Pancreas (tissue), 10 donors: ENCODE data around the gene EXOC1. TPM values are rescaled to one million over a fixed set of nuclear protein-coding genes. Genes with fewer than 3 reads are reported as not detected.
"Not testable (repeated sequence)": the region's sequence is repeated elsewhere in the genome, so short reads cannot be mapped to it uniquely, and the experiment has no call there.

Experiments used
- ATAC-seq, 4 donors: fragments of 200-7000 bp; cut with Tn5 transposase; one replicate each; pipeline versions ENCODE4 v1.8.0 to v1.9.1; 2020; ENCODE audit warnings: mild to moderate bottlenecking in 4 of 4, moderate library complexity in 4 of 4
- DNase-seq, 6 donors: peaks; one replicate each; pipeline ENCODE4 v3.0.0-alpha.2; 2020
- FAIRE-seq: peaks from 2 replicates; lab custom pipeline; 2012; peaks lifted over from hg19 to GRCh38; lab: Jason Lieb, UNC
- H3K27ac ChIP-seq, 4 donors: fragments of 200-600 bp; sonication (generic); 1 replicate in 3 of 4; 2 replicates in 1 of 4; pipeline versions ENCODE4 v1.5.0 to v1.8.0; 2020
- H3K27me3 ChIP-seq, 4 donors: fragments of 200-600 bp; one replicate each; pipeline ENCODE4 v1.8.0; 2021
- H3K36me3 ChIP-seq, 3 donors: fragments of 200-600 bp; sonication (generic) in 1 of 3; one replicate each; pipeline versions ENCODE4 v1.5.0 to v1.8.0; 2020 to 2021
- H3K4me1 ChIP-seq, 3 donors: fragments of 200-600 bp; one replicate each; pipeline ENCODE4 v1.8.0; 2021
- H3K4me3 ChIP-seq, 4 donors: fragments of 200-600 bp; sonication (generic) in 2 of 4; one replicate each; pipeline versions ENCODE4 v1.5.0 to v1.8.0; 2020 to 2021
- H3K9me3 ChIP-seq, 4 donors: fragments of 200-600 bp; one replicate each; pipeline ENCODE4 v1.8.0; 2021
- WGBS, 2 donors: extraction: QIAGEN DNeasy Blood & Tissue Kit; methylation state at CpG; one replicate each; pipeline ENCODE4 v1.1.7; 2013; 5-methylcytosine and 5-hydroxymethylcytosine counted together
- intact Hi-C, 3 donors: fragments of 100-400 bp; cut with DNase I; formaldehyde crosslinking; loops; one replicate each; pipeline versions ENCODE4 v1.11.1 to v1.14.2; 2022
- polyA plus RNA-seq, 2 donors: library from polyadenylated mRNA; stranded (reverse); fragments of 200-250 nt; gene quantifications; one replicate each; pipeline ENCODE4 v1.2.3, GENCODE V29; 2013
- total RNA-seq, 6 donors: library from RNA; stranded (reverse); fragmentation: NEBNext Ultra II Directional in 4 of 6; extraction: Animal tissue kit (Norgen Biotek cat#: 25700) in 4 of 6; gene quantifications; one replicate each; pipeline versions ENCODE4 v1.2.1 to v1.2.4, GENCODE V29; 2021 to 2023
- TF ChIP-seq, protein P1 (sequence below), 4 donors: fragments of 200-600 bp; sonication (generic) in 3 of 4; IDR thresholded peaks; one replicate each; pipeline versions ENCODE4 v1.5.0 to v1.8.0; 2021; ENCODE audit warnings: antibody characterized with exemption in 4 of 4
- donor health status: healthy with polysubstance abuse.
- donor health status: DM: no; HTN: no; CAD: no; lungs with moderate emphysema.
- donor health status: DM: no; HTN: no; CAD: no.
- donor health status: control.
- donor health status: control.
- donor health status: Bipolar disorder and iron deficiency.
- donor health status: DM: yes; HTN: yes; CAD: no.
- donor health status: DM: no; HTN: no; CAD: no.
- donor health status: DM: no; HTN: no; CAD: no.
- donor health status: DM: yes; HTN: yes; CAD: no.

The EXOC1 gene
- total and polyA plus RNA-seq, 8 donors = 8.2 to 21.7 (median 11.0) TPM

DNA sequence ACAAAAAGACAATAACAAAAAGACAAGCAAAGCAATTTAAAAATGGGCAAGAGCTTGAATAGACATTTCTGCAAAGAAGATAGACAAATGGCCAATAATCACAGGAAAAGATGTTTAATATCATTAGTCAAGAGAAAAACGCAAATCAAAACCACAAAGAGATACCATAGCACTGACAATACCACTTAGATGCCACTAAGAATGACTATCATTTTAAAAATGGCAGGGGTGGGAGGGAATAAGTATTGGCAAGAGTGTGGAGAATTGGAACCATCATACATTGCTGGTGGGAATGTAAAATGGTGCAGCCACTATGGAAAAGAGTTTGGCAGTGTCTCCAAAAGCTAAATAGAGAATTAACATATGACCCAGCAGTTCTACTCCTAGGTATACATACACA lies 15.1 kb upstream of the EXOC1 start:
- ATAC-seq (no peak), FAIRE-seq (no peak), DNase-seq (no peak)
- TF ChIP-seq, protein P1, sequence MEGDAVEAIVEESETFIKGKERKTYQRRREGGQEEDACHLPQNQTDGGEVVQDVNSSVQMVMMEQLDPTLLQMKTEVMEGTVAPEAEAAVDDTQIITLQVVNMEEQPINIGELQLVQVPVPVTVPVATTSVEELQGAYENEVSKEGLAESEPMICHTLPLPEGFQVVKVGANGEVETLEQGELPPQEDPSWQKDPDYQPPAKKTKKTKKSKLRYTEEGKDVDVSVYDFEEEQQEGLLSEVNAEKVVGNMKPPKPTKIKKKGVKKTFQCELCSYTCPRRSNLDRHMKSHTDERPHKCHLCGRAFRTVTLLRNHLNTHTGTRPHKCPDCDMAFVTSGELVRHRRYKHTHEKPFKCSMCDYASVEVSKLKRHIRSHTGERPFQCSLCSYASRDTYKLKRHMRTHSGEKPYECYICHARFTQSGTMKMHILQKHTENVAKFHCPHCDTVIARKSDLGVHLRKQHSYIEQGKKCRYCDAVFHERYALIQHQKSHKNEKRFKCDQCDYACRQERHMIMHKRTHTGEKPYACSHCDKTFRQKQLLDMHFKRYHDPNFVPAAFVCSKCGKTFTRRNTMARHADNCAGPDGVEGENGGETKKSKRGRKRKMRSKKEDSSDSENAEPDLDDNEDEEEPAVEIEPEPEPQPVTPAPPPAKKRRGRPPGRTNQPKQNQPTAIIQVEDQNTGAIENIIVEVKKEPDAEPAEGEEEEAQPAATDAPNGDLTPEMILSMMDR (IDR thresholded peaks at IDR 0.05) = no peak
- H3K4me1 ChIP-seq = no peaks in the 10 kb centered on the region
- H3K4me3 ChIP-seq = no peak overlapping the region
- WGBS, 2 donors = 39 to 43% methylated on average over 1 of the region's 1 CpG
- no peaks in the 10 kb centered on the region for H3K9me3 ChIP-seq
- intact Hi-C loops = no loop called here
- no peak overlapping the region for H3K27ac ChIP-seq
- H3K27me3 ChIP-seq = peaks cover 0 to 20% (median 5%) of the 10 kb centered on the region in 4 donors
- no peaks in the 10 kb centered on the region for H3K36me3 ChIP-seq

DNA sequence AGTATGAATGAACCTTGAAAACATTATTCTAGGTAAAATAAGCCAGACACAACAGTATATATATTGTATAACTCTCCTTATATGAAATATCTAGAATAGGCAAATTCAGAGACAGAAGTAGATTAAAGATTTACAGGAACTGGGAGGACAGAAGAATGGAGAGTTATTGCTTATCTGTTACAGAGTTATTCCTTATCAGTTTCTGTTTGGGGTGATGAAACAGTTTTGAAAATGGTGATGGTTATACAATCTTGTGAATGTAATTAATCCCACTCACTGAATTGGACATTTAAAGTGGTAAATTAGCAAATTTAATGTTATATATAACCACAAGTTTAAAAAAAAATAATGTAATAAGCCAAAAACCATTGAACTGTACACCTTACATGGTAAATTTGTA lies 14.5 kb upstream of the EXOC1 start:
- intact Hi-C loops = no loop called here
- FAIRE-seq = no peak
- TF ChIP-seq, protein P1 (IDR thresholded peaks at IDR 0.05) = no peak

DNA sequence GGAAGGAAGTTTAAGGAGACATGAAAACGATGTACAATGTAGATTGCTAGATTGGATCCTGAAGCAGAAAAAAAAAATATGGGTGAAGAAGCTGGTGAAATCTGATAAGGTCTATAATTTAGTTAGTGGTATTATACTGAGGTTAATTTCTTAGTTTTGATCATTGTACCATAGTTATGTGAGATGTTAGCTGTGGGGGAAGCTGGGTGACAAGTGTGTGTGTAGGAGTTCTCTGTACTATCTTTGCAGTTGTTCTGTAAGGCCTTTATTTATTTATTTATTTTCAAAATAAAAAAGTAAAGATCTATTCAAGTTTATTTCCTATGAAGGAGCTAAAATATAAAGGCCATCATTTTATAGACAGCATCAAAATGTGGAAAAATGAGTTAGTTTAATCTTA lies 12.5 kb upstream of the EXOC1 start:
- peaks cover 0 to 18% (median 5%) of the 10 kb centered on the region in 4 donors for H3K27me3 ChIP-seq
- no peak for ATAC-seq
- no peaks in the 10 kb centered on the region for H3K4me1 ChIP-seq
- FAIRE-seq = no peak
- no peaks in the 10 kb centered on the region for H3K36me3 ChIP-seq
- DNase-seq = no peak
- TF ChIP-seq, protein P1 (IDR thresholded peaks at IDR 0.05) = no peak
- H3K9me3 ChIP-seq = no peaks in the 10 kb centered on the region
- intact Hi-C loops = no loop called here
- H3K4me3 ChIP-seq = no peak overlapping the region
- WGBS, 2 donors = 59 to 72% methylated on average over 1 of the region's 1 CpG
- no peak overlapping the region for H3K27ac ChIP-seq

More for the DNA sequence above, 14.5 kb upstream of the EXOC1 start:
- Histone ChIP-seq H3K27me3 (peaks cover 0 to 20% (median 5%) of the 10 kb centered on the region in 4 donors), H3K36me3 (no peaks in the 10 kb centered on the region), H3K4me1 (no peaks in the 10 kb centered on the region), H3K9me3 (no peaks in the 10 kb centered on the region), H3K27ac (no peak overlapping the region), H3K4me3 (no peak overlapping the region)
- ATAC-seq (no peak), DNase-seq (no peak)

GRCh38 chr4:55841373-55842239 lies 11.8 kb upstream of the EXOC1 start:
- H3K27ac ChIP-seq, DNase-seq, ATAC-seq, H3K9me3 ChIP-seq, H3K36me3 ChIP-seq, H3K4me1 ChIP-seq, H3K4me3 ChIP-seq, intact Hi-C loops, FAIRE-seq: not testable (repeated sequence)
- 62 to 77% methylated on average over 18 to 21 of the region's 22 CpGs for WGBS, 2 donors
- H3K27me3 ChIP-seq = peaks cover 0 to 12% (median 5%) of the 10 kb centered on the region in 4 donors

DNA sequence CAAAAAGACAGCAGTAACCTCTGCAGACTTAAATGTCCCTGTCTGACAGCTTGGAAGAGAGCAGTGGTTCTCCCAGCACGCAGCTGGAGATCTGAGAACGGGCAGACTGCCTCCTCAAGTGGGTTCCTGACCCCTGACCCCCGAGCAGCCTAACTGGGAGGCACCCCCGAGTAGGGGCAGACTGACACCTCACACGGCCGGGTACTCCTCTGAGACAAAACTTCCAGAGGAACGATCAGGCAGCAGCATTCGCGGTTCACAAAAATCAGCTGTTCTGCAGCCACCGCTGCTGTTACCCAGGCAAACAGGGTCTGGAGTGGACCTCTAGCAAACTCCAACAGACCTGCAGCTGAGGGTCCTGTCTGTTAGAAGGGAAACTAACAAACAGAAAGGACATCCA lies 11.1 kb upstream of the EXOC1 start:
- H3K27ac ChIP-seq, H3K9me3 ChIP-seq, H3K4me1 ChIP-seq, intact Hi-C loops, H3K4me3 ChIP-seq, ATAC-seq, H3K27me3 ChIP-seq, DNase-seq, H3K36me3 ChIP-seq, FAIRE-seq: not testable (repeated sequence)
- WGBS, 2 donors = 51 to 66% methylated on average over 7 to 10 of the region's 10 CpGs

- Histone ChIP-seq H3K27me3 (peaks cover 0 to 7% (median 0%) of the 10 kb centered on the region in 4 donors), H3K4me1 (peaks cover 0 to 6% (median 3%) of the 10 kb centered on the region in 3 donors), H3K36me3 (no peaks in the 10 kb centered on the region), H3K9me3 (no peaks in the 10 kb centered on the region), H3K27ac (no peak overlapping the region), H3K4me3 (no peak overlapping the region)
- no peak for DNase-seq
- intact Hi-C loops = no loop called here
- ATAC-seq = no peak
- FAIRE-seq = no peak
- TF ChIP-seq, protein P1 (IDR thresholded peaks at IDR 0.05) = no peak
- WGBS, 2 donors = 64 to 67% methylated on average over 9 of the region's 9 CpGs
These were observed 3.7 kb upstream of the EXOC1 start for GRCh38 chr4:55849724-55850123.
